Psoas muscle (tissue), 8 donors: ENCODE data around the gene ZNF35. TPM values are rescaled to one million over a fixed set of nuclear protein-coding genes. Genes with fewer than 3 reads are reported as not detected.

Experiments
- ATAC-seq, 4 donors: fragments of 200-7000 bp; cut with Tn5 transposase; one replicate each; pipeline ENCODE4 v1.9.1; 2020; ENCODE audit warnings: moderate library complexity in 3 of 4, mild to moderate bottlenecking in 2 of 4
- DNase-seq, 2 donors: peaks; one replicate each; pipeline ENCODE4 v3.0.0-alpha.2; 2020
- H3K27ac ChIP-seq: fragments of 200-600 bp; one replicate; pipeline ENCODE4 v1.8.0; 2022
- H3K27me3 ChIP-seq, 3 donors: fragments of 200-600 bp in 1 of 3; one replicate each; pipeline versions ENCODE4 v1.6.1 to v1.8.0; 2013 to 2022; ENCODE audit warnings: low read length in 2 of 3, mild to moderate bottlenecking in 2 of 3, moderate library complexity in 1 of 3; ENCODE audit not compliant: insufficient read depth in 3 of 3
- H3K36me3 ChIP-seq, 2 donors: fragments of 200-600 bp in 1 of 2; one replicate each; pipeline versions ENCODE4 v1.6.1 to v1.8.0; 2013 to 2022; ENCODE audit warnings: low read depth in 1 of 2, mild to moderate bottlenecking in 1 of 2, moderate library complexity in 1 of 2; ENCODE audit not compliant: insufficient read depth in 1 of 2
- H3K4me1 ChIP-seq: fragments of 200-600 bp; one replicate; pipeline ENCODE4 v1.8.0; 2022
- H3K4me3 ChIP-seq: fragments of 200-600 bp; one replicate; pipeline ENCODE4 v1.8.0; 2022; ENCODE audit warnings: mild to moderate bottlenecking
- H3K9me3 ChIP-seq: fragments of 200-600 bp; one replicate; pipeline ENCODE4 v1.8.0; 2022
- WGBS, 3 donors: extraction: QIAGEN DNeasy Blood & Tissue Kit; methylation state at CpG; one replicate each; pipeline versions ENCODE4 v1.1.6 to v1.1.7; 2013; 5-methylcytosine and 5-hydroxymethylcytosine counted together
- intact Hi-C, 2 donors: fragments of 100-400 bp; cut with DNase I; formaldehyde crosslinking; loops; one replicate each; pipeline versions ENCODE4 v1.11.0 to v1.14.2; 2022
- polyA plus RNA-seq, 3 donors: library from polyadenylated mRNA; stranded (reverse); fragments of 200-250 nt; gene quantifications; one replicate each; pipeline ENCODE4 v1.2.3, GENCODE V29; 2013
- total RNA-seq, 4 donors: library from RNA; stranded (reverse); fragmentation: NEBNext Ultra II Directional in 2 of 4; extraction: Animal tissue kit (Norgen Biotek cat#: 25700) in 2 of 4; gene quantifications; one replicate each; pipeline versions ENCODE4 v1.2.1 to v1.2.4, GENCODE V29; 2021 to 2023
- TF ChIP-seq, protein P1 (sequence below): fragments of 200-600 bp; IDR thresholded peaks from one replicate; pipeline ENCODE4 v1.8.0; 2022; ENCODE audit warnings: antibody characterized with exemption
- donor health status: healthy with polysubstance abuse.
- donor health status: DM: no; HTN: no; CAD: no; lungs with moderate emphysema.
- donor health status: Bipolar disorder and iron deficiency.
- donor health status: healthy.
- donor health status: DM: yes; HTN: yes; CAD: no.
- donor health status: DM: no; HTN: no; CAD: no.
- donor health status: DM: no; HTN: no; CAD: no.
- donor health status: DM: yes; HTN: yes; CAD: no.

Gene ZNF35
- total and polyA plus RNA-seq, 7 donors = 2.8 to 13.7 (median 4.8) TPM

DNA sequence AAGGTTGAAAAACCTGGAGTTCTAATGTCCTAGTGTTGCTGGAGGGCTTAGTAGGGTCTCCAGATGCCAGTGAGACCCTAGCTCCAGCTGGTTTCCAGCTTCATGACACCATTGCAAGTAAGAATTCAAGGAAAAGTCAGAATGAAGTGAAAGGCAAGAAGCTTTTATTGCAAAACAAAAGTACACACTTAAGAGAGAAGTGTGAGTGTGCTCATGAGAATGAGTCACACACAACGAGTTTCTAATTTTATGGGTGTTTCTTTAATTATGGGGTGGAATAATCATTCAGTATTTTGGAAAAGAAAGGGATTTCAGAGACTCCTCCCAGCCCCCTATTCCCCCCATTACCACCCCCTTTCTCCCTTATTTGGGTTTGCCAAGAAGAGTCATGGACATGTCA, 39.4 kb downstream of the ZNF35 start:
- intact Hi-C loops = no loop called here
- ATAC-seq (no peak), DNase-seq (no peak)
- H3K27ac ChIP-seq = no peak overlapping the region
- no peak overlapping the region for H3K4me3 ChIP-seq
- H3K36me3 ChIP-seq = no peaks in the 10 kb centered on the region
- no peaks in the 10 kb centered on the region for H3K4me1 ChIP-seq
- no peaks in the 10 kb centered on the region for H3K9me3 ChIP-seq
- 46 to 60% (median 52%) methylated on average over 1 of the region's 1 CpG for WGBS, 3 donors
- peaks cover 0 to 15% (median 2%) of the 10 kb centered on the region in 3 donors for H3K27me3 ChIP-seq
- TF ChIP-seq, protein P1, sequence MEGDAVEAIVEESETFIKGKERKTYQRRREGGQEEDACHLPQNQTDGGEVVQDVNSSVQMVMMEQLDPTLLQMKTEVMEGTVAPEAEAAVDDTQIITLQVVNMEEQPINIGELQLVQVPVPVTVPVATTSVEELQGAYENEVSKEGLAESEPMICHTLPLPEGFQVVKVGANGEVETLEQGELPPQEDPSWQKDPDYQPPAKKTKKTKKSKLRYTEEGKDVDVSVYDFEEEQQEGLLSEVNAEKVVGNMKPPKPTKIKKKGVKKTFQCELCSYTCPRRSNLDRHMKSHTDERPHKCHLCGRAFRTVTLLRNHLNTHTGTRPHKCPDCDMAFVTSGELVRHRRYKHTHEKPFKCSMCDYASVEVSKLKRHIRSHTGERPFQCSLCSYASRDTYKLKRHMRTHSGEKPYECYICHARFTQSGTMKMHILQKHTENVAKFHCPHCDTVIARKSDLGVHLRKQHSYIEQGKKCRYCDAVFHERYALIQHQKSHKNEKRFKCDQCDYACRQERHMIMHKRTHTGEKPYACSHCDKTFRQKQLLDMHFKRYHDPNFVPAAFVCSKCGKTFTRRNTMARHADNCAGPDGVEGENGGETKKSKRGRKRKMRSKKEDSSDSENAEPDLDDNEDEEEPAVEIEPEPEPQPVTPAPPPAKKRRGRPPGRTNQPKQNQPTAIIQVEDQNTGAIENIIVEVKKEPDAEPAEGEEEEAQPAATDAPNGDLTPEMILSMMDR = no peak

Other genes with a start within 250 kb of the ZNF35 start
- gene ZNF445, start 171.1 kb upstream of the ZNF35 start, total RNA-seq = 10 to 100 TPM in 1 of 4 donors, 1 to 10 TPM in 3; 7.3 to 16.8 (median 9.7) TPM
- 1 to 10 TPM; 1.6 to 8.0 (median 2.5) TPM for gene ZNF445, start 171.1 kb upstream of the ZNF35 start, polyA plus RNA-seq
- 1 to 10 TPM in 3 of 4 donors, under 1 TPM in 1; 0.99 to 2.1 (median 1.2) TPM for gene ZKSCAN7, start 93.5 kb upstream of the ZNF35 start, total RNA-seq
- gene ZKSCAN7, start 93.5 kb upstream of the ZNF35 start, polyA plus RNA-seq = under 1 TPM; 0.59 to 0.95 (median 0.79) TPM
- 1 to 10 TPM in 1 of 4 donors, under 1 TPM in 3; 0.24 to 1.2 (median 0.74) TPM for gene ZNF660, start 63.8 kb upstream of the ZNF35 start, total RNA-seq
- gene ZNF660, start 63.8 kb upstream of the ZNF35 start, polyA plus RNA-seq = under 1 TPM; 0.18 to 0.21 (median 0.18) TPM
- gene ZNF197, start 23.7 kb upstream of the ZNF35 start, total RNA-seq = 10 to 100 TPM; 15.1 to 19.1 (median 15.9) TPM
- gene ZNF197, start 23.7 kb upstream of the ZNF35 start, polyA plus RNA-seq = 10 to 100 TPM in 1 of 3 donors, 1 to 10 TPM in 2; 5.2 to 15.3 (median 9.0) TPM
- gene ZNF502, start 63.9 kb downstream of the ZNF35 start, total RNA-seq = 1 to 10 TPM; 3.2 to 4.0 (median 3.7) TPM
- 1 to 10 TPM; 2.1 to 7.1 (median 3.1) TPM for gene ZNF502, start 63.9 kb downstream of the ZNF35 start, polyA plus RNA-seq
- 1 to 10 TPM; 1.6 to 3.4 (median 2.6) TPM for gene ZNF501, start 80.9 kb downstream of the ZNF35 start, total RNA-seq
- 1 to 10 TPM; 1.4 to 4.1 (median 1.6) TPM for gene ZNF501, start 80.9 kb downstream of the ZNF35 start, polyA plus RNA-seq
- 10 to 100 TPM; 26.7 to 45.7 (median 33.4) TPM for gene KIAA1143, start 112.9 kb downstream of the ZNF35 start, total RNA-seq
- gene KIAA1143, start 112.9 kb downstream of the ZNF35 start, polyA plus RNA-seq = 10 to 100 TPM in 1 of 3 donors, 1 to 10 TPM in 2; 8.8 to 25.6 (median 9.7) TPM
- gene KIF15, start 113.1 kb downstream of the ZNF35 start, total RNA-seq = under 1 TPM; 0.07 to 0.45 (median 0.29) TPM
- gene KIF15, start 113.1 kb downstream of the ZNF35 start, polyA plus RNA-seq = 1 to 10 TPM in 1 of 3 donors, under 1 TPM in 2; 0.13 to 1.2 (median 0.25) TPM
- 10 to 100 TPM in 2 of 4 donors, 1 to 10 TPM in 2; 7.5 to 15.6 (median 9.8) TPM for gene TMEM42, start 213.2 kb downstream of the ZNF35 start, total RNA-seq
- 10 to 100 TPM; 12.5 to 14.0 (median 12.5) TPM for gene TMEM42, start 213.2 kb downstream of the ZNF35 start, polyA plus RNA-seq
- gene TGM4, start 225.9 kb downstream of the ZNF35 start, total RNA-seq = not detected
- gene TGM4, start 225.9 kb downstream of the ZNF35 start, polyA plus RNA-seq = not detected